GM18517 (cell line): ENCODE data around the gene RNF212.
A peak's percentile ranks its signal among the peaks of the same experiment; 100 is the strongest.
"Not testable (repeated sequence)": the region's sequence is repeated elsewhere in the genome, so short reads cannot be mapped to it uniquely, and the experiment has no call there.

ENCODE experiments used
- ATAC-seq: cut with Tn5 transposase; IDR thresholded peaks from one replicate; pipeline ENCODE4 v1.9.1; 2021; ENCODE audit warnings: mild to moderate bottlenecking, moderate library complexity; ENCODE audit not compliant: unreplicated experiment

The RNF212 gene, protein sequence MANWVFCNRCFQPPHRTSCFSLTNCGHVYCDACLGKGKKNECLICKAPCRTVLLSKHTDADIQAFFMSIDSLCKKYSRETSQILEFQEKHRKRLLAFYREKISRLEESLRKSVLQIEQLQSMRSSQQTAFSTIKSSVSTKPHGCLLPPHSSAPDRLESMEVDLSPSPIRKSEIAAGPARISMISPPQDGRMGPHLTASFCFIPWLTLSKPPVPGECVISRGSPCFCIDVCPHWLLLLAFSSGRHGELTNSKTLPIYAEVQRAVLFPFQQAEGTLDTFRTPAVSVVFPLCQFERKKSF

GRCh38 chr4:1113311-1114009 lies at the start of gene RNF212:
TSS of gene RNF212 (minus strand) at chr4:1113564. CDS start at chr4:1113464, 100 bp downstream.
- no peak for ATAC-seq

GRCh38 chr4:1160351-1160750 lies 47.0 kb upstream of the RNF212 start:
- no peak for ATAC-seq

DNA sequence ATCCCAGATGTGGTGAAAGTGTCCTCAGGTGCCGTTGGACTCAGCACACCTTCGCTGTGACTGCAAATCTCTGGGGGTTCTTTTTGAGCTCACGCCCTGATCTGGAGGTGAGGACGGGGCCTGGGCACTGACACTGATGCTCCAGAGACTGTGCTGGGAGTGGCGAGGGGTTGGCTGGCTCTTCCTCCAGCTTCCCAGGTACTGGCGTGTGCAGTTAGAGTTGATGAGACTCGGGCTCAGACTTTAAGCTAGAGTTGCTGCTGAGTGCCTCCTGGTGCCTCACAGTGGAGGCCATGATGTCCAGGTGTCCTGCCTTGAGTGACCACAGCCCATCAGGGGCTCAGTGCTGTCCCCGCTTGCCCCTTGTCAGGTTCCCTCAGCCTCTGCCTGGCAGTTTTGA lies 42.7 kb upstream of the RNF212 start:
- no peak for ATAC-seq

DNA sequence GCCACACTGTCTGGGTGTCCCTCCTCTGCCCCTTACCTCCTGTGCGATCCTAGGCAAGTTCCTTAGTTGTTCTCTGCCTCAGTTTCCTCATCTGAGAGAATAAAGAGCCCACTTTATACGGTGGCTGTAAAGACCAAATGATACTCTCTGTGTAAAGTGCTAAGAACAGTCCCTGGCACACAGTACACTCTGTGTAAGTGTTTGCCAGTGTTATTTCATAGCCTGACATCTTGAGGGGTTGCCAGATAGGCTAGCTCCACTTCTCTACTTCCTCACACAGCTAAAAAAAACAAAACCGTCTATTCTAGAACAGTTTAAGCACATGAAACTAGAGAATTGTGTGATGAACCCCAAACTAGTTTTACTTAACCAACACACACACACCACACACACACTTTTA lies 42.0 kb upstream of the RNF212 start:
- no peak for ATAC-seq

GRCh38 chr4:1154523-1155182 lies 41.3 kb upstream of the RNF212 start:
- no peak for ATAC-seq

- no peak for ATAC-seq
These were observed 40.8 kb upstream of the RNF212 start for GRCh38 chr4:1154126-1154522.

DNA sequence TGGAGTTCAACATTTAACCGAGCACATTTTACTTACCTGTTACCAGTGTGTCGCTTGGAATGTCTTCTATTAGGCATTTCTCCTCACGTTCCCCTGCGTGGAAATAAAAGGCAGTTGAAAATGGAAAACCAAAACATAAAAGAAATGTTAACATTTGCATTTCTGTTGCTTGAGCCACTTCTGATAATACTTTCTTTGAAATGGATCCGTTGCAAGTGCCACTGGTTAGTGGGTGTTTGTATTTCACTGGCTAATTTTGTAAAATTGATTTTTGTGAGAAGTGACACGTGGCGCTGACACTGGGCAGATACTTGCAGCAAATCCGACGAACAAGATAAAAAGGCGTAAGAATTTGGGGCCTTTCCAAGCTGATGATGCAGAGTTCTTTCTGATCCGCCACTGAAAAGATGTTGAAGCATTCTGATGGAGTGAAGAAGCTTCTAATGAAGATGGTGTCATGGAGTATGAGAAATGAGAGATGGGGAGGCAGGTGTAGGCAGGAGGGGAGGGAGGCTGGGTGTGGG lies 40.3 kb upstream of the RNF212 start:
- no peak for ATAC-seq

GRCh38 chr4:1152290-1152689 lies 38.9 kb upstream of the RNF212 start:
- ATAC-seq: no peak

- ATAC-seq: no peak
These were observed 38.2 kb upstream of the RNF212 start for GRCh38 chr4:1151541-1151940.

GRCh38 chr4:1150875-1151274 lies 37.5 kb upstream of the RNF212 start:
- ATAC-seq: no peak

GRCh38 chr4:1139860-1140259 lies 26.5 kb upstream of the RNF212 start:
- ATAC-seq: no peak

- no peak for ATAC-seq
These were observed 24.5 kb upstream of the RNF212 start for GRCh38 chr4:1137850-1138249.

GRCh38 chr4:1137063-1137776 lies 23.9 kb upstream of the RNF212 start:
- no peak for ATAC-seq

GRCh38 chr4:1136048-1136447 lies 22.7 kb upstream of the RNF212 start:
- ATAC-seq: no peak

- ATAC-seq: no peak
These were observed 19.7 kb upstream of the RNF212 start for GRCh38 chr4:1133033-1133432.

GRCh38 chr4:1130316-1131186 lies 17.2 kb upstream of the RNF212 start:
- peak; percentile 77 for ATAC-seq

DNA sequence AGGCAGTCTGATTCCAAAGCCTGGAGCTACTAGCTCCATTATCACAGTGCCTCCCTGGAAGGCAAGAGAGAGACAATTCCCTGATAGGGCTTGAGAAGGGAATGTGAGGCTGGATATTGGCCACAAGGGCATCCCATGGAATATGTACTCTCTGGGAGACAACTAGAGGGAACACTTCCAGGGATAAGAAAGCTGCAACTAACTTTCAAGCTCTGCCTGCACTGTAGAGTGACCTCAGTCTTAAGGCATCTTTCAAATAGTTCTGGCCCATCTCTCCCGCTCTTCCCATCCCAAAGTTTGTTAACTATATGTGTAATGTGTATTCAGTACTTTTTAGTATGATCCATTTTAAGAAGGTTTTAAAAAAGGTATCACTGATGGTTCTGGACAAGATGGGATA lies 13.1 kb upstream of the RNF212 start:
- no peak for ATAC-seq

DNA sequence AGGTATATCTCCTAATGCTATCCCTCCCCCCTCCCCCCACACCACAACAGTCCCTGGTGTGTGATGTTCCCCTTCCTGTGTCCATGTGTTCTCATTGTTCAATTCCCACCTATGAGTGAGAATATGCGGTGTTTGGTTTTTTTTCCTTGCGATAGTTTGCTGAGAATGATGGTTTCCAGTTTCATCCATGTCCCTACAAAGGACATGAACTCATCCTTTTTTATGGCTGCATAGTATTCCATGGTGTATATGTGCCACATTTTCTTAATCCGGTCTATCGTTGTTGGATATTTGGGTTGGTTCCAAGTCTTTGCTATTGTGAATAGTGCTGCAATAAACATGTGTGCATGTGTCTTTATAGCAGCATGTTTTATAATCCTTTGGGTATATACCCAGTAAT lies 12.1 kb upstream of the RNF212 start:
- not testable (repeated sequence) for ATAC-seq

- no peak for ATAC-seq
These were observed 11.5 kb upstream of the RNF212 start for GRCh38 chr4:1124818-1125217.

GRCh38 chr4:1122505-1122904 lies 9.1 kb upstream of the RNF212 start:
- ATAC-seq: no peak
